HG02885 (cell line): ENCODE results near the gene CYB5R2.

Experiments
- ATAC-seq: cut with Tn5 transposase; IDR thresholded peaks from one replicate; pipeline ENCODE4 v1.9.1; 2021; ENCODE audit warnings: mild to moderate bottlenecking; ENCODE audit not compliant: unreplicated experiment, poor library complexity

CYB5R2 gene

GRCh38 chr11:7642747-7643146, 30.6 kb downstream of the CYB5R2 start:
- ATAC-seq, result no peak

DNA sequence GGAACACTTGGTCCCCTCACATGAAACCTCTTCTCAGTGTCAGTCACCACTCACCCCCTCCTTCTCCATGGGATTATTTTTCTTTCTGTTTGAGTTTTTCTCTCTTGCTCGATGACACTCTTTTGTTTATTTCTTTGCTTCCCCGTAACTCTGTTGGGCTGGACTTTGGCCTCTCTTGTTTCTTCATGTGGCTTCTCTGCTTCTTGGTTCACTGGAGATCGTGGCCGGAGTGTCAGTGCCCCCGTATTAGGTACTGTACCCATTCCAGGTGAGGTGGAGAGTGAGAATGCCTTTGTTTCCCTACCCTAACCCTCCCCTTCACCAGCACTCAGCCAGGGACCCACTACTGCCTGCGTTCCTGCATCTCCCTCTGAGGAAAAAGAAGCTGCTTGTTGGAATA, 32.5 kb downstream of the CYB5R2 start:
- ATAC-seq, result no peak

DNA sequence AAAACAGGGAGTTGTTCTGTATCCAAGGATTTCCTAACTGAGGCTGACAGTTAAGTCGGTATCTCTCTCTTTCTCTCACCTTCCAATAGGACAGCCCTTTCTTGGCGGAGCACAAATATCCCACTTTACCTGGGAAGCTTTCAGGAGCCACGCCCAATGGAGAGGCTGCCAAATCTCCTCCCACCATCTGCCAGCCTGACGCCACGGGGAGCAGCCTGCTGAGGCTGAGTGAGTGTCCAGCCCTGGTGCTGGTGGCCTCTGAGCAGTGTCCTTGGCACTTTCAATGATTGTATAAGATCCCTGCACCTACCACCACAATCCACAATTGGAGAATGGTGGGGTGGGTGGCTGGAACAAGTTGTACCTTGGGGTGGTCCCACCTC, 33.7 kb downstream of the CYB5R2 start:
- no peak for ATAC-seq

GRCh38 chr11:7638710-7639642, 34.3 kb downstream of the CYB5R2 start:
- peak; percentile 74 for ATAC-seq

- ATAC-seq, result no peak
Measured at GRCh38 chr11:7637447-7638157, 35.7 kb downstream of the CYB5R2 start.

DNA sequence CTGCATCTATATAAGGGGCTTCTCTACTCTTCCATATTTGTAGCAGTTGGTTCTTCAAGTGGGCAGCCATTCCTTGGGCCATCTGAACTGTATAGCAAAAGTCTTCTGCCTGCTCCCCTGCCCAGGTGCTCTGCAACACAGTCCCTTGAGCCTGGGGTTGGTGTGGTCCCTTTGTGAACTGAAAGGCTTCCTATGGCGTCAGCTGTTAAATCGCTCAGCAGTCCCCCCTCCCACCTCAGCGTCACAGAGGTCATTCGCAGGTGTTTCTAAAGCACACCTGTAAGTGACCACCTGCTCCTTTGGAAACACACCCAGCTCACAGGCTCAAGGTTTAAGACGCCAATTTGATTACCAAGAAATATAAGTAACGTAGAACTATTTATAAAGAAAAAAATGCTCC, 37.0 kb downstream of the CYB5R2 start:
- ATAC-seq, result no peak

DNA sequence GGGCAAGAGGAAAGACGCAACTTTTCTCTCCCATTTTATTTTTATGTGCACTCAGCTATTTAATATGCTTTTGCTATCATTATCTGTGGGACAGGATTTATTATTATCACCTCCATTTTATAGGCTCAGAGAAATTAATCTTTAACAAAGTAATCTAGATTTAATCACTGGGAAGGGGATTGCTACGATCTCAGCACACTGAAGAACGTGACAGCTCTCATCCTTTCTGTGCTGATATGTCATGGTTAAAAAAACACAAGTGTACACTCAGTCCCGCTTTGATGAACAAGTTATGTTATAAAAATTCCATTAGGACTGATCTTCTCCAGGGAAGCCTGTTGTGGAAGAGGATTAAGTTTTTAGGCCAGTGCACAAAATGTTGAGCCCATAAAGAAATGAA, 37.6 kb downstream of the CYB5R2 start:
- no peak for ATAC-seq

DNA sequence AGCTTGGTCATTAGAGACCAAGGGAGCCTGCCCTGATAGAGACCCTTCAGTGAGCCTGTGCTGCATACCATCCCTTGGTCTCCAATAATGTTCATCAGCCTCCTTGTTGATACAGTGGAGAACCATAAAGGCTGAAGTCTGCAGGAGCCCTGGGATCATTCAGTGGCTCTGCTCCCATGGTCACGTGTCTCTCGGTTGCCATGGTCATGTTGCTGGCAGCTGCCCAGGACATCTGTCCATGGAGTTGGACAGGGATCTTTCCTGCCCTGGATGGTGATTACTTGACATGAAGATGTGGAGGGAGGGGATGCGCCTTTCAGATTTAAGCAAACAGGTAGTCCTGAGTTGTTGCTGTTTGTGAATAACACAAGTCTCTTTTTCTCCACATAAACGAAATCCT, 38.2 kb downstream of the CYB5R2 start:
- ATAC-seq, result no peak

GRCh38 chr11:7632211-7632610, 41.1 kb downstream of the CYB5R2 start:
- ATAC-seq, result no peak

GRCh38 chr11:7630002-7630401, 43.3 kb downstream of the CYB5R2 start:
- ATAC-seq, result no peak

DNA sequence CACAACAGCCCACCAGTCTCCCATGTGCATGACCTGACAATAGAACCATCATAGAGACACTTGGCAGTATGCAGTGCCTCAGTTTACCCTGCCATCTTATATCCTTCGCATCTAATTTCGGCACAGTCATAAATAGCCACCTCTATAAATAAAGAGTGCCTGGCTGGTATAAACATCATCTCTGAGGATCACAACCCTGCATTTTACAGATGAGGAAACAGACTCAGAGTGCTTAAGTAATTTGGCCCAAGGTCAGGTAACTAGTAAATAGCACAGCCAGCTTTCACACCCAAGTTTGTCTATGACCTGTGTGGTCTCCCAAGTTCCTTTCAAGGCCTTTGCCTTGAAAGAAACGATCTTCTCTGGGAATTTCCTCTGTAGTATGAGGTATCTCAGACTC, 44.6 kb downstream of the CYB5R2 start:
- ATAC-seq, result no peak

- no peak for ATAC-seq
Measured at GRCh38 chr11:7622721-7623120, 50.6 kb downstream of the CYB5R2 start.

DNA sequence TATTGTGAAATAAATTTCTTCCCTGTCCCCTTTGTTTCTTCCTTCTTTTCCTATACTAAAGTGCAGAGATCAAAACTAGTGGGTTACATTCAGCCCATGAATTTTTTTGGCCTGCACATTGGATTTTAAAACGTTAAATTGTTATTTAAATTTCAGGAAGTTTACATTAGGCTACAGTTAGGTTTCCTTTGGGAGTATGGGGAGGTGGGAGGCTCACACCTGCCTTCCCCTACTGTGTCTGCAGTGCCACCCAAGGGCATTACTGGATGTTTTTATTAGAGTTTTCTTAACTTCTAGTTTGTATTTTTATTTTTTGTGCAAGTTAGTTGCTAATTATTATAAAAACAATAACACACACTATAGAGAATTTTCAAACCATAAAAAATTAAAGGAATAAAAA, 51.7 kb downstream of the CYB5R2 start:
- ATAC-seq, result no peak

DNA sequence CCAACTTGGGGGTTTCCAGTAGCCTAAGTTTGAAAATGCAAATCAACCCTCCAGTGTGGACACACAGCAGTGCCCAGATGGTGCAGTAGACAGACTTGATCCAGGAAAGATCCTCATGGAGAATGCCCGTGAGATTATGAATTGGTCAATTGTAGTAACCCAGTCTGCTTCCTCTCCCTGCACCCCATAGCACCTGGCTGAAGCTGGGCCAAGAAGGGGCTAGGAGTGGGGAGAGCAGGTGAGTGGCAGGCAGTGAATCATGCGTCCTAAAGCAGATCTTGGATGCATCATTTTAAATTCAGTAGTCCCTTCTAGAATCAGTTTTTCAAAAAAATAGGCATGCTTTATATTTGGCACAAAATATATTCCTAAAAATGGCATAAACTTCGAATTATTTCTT, 52.2 kb downstream of the CYB5R2 start:
- no peak for ATAC-seq

GRCh38 chr11:7619322-7619721, 54.0 kb downstream of the CYB5R2 start:
- ATAC-seq, result no peak

DNA sequence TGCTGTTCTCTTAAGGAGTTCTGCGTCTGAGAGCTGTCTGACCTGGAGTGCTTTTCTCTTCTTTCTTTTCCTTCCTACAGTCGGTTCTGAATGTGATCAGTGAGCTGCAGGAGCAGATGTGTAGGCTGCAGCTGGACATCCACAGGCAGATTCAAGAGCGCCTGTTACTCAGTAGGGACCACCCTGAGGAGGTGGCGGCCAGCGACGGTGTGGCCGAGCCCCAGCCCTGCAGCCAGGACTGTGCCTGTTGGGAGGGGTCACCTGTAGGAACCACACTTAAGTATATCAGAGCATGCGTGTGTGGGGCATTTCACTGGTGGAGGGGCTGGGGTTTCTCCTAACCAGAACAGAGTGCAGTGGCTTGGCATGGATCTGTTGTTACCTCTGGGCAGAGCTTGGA, 56.3 kb downstream of the CYB5R2 start:
- ATAC-seq, result no peak
